Stomach smooth muscle (tissue), 2 donors: ENCODE results near the gene COPG2.
A peak's percentile ranks its signal among the peaks of the same experiment; 100 is the strongest.

Experiments used
- H3K27ac ChIP-seq: one replicate; pipeline ENCODE4 v1.7.0; 2013; ENCODE audit warnings: mild to moderate bottlenecking, low read length, inconsistent platforms
- H3K27me3 ChIP-seq, 2 donors: one replicate each; pipeline ENCODE4 v1.7.0; 2013; ENCODE audit warnings: low read length in 2 of 2; ENCODE audit not compliant: insufficient read depth in 2 of 2, control insufficient read depth in 1 of 2
- H3K36me3 ChIP-seq, 2 donors: one replicate each; pipeline ENCODE4 v1.7.0; 2013; ENCODE audit warnings: low read length in 2 of 2; ENCODE audit not compliant: control insufficient read depth in 2 of 2, insufficient read depth in 2 of 2
- H3K4me1 ChIP-seq: one replicate; pipeline ENCODE4 v1.7.0; 2013; ENCODE audit warnings: low read length; ENCODE audit not compliant: control insufficient read depth, insufficient read depth
- H3K4me3 ChIP-seq, 2 donors: one replicate each; pipeline ENCODE4 v1.7.0; 2013; ENCODE audit warnings: low read length in 2 of 2
- H3K9ac ChIP-seq, 2 donors: one replicate each; pipeline ENCODE4 v1.7.0; 2013; ENCODE audit warnings: low read length in 2 of 2, mild to moderate bottlenecking in 1 of 2
- H3K9me3 ChIP-seq, 2 donors: one replicate each; pipeline ENCODE4 v1.7.0; 2013; ENCODE audit warnings: low read length in 2 of 2; ENCODE audit not compliant: control insufficient read depth in 2 of 2
- donor health status: healthy.
- donor health status: Pancreatic carcinoma.

The COPG2 gene, protein sequence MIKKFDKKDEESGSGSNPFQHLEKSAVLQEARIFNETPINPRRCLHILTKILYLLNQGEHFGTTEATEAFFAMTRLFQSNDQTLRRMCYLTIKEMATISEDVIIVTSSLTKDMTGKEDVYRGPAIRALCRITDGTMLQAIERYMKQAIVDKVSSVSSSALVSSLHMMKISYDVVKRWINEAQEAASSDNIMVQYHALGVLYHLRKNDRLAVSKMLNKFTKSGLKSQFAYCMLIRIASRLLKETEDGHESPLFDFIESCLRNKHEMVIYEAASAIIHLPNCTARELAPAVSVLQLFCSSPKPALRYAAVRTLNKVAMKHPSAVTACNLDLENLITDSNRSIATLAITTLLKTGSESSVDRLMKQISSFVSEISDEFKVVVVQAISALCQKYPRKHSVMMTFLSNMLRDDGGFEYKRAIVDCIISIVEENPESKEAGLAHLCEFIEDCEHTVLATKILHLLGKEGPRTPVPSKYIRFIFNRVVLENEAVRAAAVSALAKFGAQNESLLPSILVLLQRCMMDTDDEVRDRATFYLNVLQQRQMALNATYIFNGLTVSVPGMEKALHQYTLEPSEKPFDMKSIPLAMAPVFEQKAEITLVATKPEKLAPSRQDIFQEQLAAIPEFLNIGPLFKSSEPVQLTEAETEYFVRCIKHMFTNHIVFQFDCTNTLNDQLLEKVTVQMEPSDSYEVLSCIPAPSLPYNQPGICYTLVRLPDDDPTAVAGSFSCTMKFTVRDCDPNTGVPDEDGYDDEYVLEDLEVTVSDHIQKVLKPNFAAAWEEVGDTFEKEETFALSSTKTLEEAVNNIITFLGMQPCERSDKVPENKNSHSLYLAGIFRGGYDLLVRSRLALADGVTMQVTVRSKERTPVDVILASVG

DNA sequence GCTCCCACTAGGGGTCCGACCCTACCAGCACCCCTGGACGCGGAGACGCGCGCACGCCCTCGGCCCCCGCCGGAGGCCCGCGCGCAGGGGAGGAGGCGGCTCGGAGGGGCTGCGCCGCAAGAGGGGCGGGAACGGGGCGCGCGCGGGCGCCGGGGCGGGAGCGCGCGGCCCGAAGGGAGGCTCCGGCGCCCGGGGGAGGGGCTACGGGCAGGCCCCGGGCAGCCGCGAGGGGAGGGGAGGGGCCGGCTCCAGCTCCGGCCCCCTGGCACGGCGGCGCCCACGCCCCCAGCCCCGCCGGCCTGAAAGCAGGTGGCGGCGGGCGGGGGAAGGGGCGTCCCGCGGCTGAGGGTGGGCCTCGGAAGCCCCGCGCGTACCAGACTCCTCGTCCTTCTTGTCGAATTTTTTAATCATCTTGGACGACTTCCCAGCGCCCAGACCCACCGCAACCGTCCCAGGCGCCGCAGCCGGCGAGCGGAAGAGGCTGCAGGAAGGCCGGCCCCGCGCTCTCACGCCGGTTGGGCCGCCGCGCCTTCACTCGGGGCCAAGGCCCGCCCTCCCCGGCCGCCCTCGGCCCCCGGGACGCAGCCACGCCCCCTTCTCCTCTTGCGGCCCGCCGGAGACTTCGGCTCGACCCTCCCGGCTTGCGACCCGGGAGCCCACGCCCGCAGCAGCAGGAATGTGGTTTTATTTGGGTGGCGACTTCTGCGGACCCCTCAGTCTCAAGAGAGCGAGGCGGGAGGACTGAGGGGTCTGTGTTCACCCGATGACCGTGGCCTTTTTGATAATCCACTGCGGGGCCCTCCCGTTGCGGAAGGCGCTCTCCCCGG lies at the start of gene COPG2:
COPG2 (minus strand) TSS at position 491 of the 827 bp plus-strand sequence; CDS start at position 411, 80 bp downstream.
- peak within 1 kb of the TSS; percentile 46 for H3K27ac ChIP-seq
- peaks cover 0 to 2% of the 10 kb centered on the region in 2 donors for H3K36me3 ChIP-seq
- no peaks in the 10 kb centered on the region for H3K9me3 ChIP-seq
- H3K4me1 ChIP-seq = peaks cover 8% of the 10 kb centered on the region
- H3K9ac ChIP-seq = peak within 1 kb of the TSS; percentile 71 to 72
- no peaks in the 10 kb centered on the region for H3K27me3 ChIP-seq
- peak within 1 kb of the TSS; percentile 89 to 91 for H3K4me3 ChIP-seq

DNA sequence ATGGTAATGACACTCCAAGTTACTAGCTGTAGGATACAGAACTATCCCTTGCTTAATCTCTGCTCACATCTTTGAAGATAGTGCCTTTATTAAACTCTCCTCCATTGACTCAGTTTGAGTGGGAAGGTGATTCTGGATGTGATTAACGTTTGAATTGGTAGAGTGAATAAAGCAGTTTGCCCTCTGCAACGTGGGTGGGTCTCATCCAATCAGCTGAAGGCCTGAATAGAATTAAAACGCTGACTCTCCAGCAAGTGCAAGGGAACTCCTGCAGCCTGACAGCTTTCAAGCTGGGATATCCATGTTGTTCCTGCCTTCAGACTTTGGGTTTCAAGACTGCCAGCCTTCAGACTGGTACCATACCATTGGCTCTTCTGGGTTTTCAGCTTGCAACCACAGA lies 43.9 kb upstream of the COPG2 start:
- no peak overlapping the region for H3K4me3 ChIP-seq
- H3K9ac ChIP-seq = no peak overlapping the region
- H3K36me3 ChIP-seq = no peaks in the 10 kb centered on the region
- peaks cover 4 to 5% of the 10 kb centered on the region in 2 donors for H3K27me3 ChIP-seq
- H3K27ac ChIP-seq = no peak overlapping the region
- no peaks in the 10 kb centered on the region for H3K9me3 ChIP-seq
- H3K4me1 ChIP-seq = no peaks in the 10 kb centered on the region

DNA sequence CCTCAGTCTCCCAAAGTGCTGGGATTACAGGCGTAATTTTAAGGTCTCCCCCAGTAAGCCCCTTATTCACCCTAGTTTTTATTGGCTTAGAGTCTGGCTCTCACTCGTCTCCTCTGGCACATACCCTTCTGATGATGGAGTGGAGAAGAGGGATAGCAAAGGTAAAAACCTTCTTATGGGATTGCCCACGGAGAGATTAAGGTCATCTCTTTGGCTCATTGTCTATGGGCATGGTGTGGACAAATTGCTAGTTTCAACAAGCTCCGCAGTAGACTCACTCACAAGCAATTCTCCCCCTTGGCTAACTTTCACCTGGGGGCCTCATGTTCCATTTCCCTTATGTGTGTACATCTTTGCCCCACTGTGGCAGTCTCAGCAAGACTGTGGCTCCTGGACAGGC lies 40.2 kb upstream of the COPG2 start:
- peaks cover 3 to 4% of the 10 kb centered on the region in 2 donors for H3K27me3 ChIP-seq

DNA sequence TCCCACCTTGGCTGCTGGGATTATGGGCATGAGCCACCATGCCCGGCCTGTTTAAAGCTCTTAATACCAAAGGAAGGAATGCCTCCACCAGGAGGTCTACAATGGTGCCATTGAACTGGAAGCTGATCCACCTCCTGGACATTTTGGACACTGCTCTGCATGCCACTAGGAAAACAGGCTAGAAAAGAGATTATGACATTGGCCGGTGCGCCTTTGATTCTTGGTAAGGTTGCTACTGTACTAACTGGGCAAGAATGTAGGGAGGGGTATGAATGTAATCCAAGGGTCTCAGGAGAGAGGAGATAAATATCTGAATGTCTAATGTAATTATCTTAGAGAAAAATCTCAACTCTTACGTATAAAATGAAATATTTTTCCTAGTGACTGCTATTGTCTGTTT lies 39.5 kb upstream of the COPG2 start:
- H3K27me3 ChIP-seq = peaks cover 2% of the 10 kb centered on the region in 2 donors
- no peaks in the 10 kb centered on the region for H3K4me1 ChIP-seq
- H3K4me3 ChIP-seq = no peak overlapping the region
- no peaks in the 10 kb centered on the region for H3K36me3 ChIP-seq
- H3K27ac ChIP-seq = no peak overlapping the region
- no peaks in the 10 kb centered on the region for H3K9me3 ChIP-seq
- H3K9ac ChIP-seq = no peak overlapping the region

More for the DNA sequence above, 40.2 kb upstream of the COPG2 start:
- Histone ChIP-seq H3K4me1 (no peaks in the 10 kb centered on the region), H3K9me3 (no peaks in the 10 kb centered on the region), H3K27ac (no peak overlapping the region), H3K36me3 (no peaks in the 10 kb centered on the region), H3K9ac (no peak overlapping the region), H3K4me3 (no peak overlapping the region)

DNA sequence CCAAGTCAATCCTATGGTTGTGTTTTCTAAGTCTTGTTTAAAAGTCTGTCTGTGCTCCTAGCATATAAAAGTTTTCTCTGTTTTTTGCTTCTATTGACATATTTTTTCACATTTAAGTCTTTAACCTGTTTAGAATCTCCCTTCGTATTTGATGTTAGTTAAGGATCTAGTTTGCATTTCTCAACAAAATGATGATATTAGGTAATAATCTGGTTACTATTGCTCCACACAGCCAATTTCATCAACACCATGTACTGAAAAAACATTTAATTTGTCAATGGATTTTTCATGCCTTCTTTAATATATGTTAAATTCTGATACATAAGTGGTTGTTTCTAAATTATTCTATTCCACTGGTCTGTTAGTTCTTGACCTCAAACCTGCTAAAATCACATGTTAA lies 35.3 kb upstream of the COPG2 start:
- H3K4me3 ChIP-seq = no peak overlapping the region
- no peaks in the 10 kb centered on the region for H3K36me3 ChIP-seq
- H3K27me3 ChIP-seq = no peaks in the 10 kb centered on the region
- no peak overlapping the region for H3K27ac ChIP-seq
- no peaks in the 10 kb centered on the region for H3K9me3 ChIP-seq
- no peaks in the 10 kb centered on the region for H3K4me1 ChIP-seq
- H3K9ac ChIP-seq = no peak overlapping the region

DNA sequence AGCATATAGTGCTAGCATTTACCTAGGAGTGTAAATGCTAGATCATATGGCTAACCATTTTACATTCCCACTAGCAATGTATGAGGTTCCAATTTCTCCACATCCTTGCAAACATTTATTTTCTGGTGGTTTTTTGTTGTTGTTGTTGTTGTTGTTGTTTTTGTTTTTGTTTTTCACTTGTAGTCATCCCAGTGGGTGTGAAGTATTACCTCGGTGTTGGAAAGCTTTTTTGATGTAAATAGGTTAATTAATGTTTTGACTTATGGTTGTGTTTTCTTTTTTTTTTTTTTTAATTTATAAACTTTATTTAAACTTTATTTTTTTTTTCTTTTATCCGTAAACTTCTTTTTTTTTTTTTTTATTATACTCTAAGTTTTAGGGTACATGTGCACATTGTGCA lies 33.1 kb upstream of the COPG2 start:
- H3K27ac ChIP-seq = no peak overlapping the region
- no peaks in the 10 kb centered on the region for H3K27me3 ChIP-seq
- H3K4me3 ChIP-seq = no peak overlapping the region
- H3K9ac ChIP-seq = no peak overlapping the region
- no peaks in the 10 kb centered on the region for H3K9me3 ChIP-seq
- H3K36me3 ChIP-seq = no peaks in the 10 kb centered on the region
- no peaks in the 10 kb centered on the region for H3K4me1 ChIP-seq

DNA sequence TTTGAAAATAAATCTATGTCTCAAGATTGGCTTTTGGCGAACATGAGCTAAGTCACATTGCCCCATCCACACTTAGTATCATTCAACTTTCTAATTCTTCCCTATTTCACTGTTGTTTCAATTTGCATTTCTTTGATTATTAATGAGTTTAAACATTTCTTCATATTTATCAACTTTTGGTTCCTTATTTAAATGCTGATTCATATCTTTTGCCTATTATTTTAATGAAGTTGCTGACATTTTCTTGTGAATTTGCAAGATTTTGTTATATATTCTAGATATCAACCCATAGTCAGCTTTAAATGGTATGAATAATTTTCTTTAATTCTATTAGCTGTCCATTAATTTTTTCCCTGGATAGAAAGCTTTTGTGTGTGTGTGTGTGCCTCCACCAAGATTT lies 32.2 kb upstream of the COPG2 start:
- Histone ChIP-seq H3K4me3 (no peak overlapping the region), H3K27ac (no peak overlapping the region), H3K27me3 (no peaks in the 10 kb centered on the region), H3K4me1 (no peaks in the 10 kb centered on the region), H3K9me3 (no peaks in the 10 kb centered on the region), H3K36me3 (no peaks in the 10 kb centered on the region), H3K9ac (no peak overlapping the region)

DNA sequence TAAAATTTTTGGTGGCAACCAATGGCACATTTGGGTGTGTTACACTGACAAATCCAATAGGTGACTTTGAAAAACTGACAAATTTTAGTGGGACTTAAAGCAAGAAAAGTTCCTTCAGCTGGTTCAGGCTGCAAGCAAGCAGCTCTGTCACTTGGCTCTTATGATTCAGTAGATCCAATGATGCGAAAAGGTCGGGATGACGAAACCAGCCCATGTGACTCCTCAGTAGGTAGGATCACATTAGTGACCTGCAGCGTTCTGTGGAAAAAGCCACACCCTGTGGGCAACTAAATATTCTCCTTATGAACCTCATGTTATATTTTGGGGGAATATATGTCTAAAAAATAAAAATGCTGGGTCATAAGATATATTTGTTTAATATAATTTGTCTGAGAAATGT lies 31.1 kb upstream of the COPG2 start:
- Histone ChIP-seq H3K27me3 (no peaks in the 10 kb centered on the region), H3K27ac (no peak overlapping the region), H3K4me3 (no peak overlapping the region), H3K4me1 (no peaks in the 10 kb centered on the region), H3K9ac (no peak overlapping the region), H3K36me3 (no peaks in the 10 kb centered on the region), H3K9me3 (no peaks in the 10 kb centered on the region)

DNA sequence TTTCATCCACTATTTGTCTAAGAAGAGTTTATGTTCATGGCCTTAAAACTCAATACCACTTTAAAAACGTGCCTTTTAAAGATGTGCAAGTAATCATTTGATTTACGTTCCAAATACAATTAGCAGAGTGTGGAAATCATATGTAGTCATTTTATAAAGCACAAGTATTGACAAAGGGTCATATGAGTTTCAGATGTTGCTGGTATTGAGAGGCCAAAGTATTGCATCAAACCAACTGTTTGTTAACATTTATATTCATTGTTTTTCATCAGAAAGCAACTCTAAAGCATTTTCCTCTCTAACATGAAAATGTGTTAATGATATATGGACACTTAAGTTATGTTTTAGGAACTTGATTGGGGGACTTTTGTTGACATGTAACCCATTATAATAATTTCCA lies 29.3 kb upstream of the COPG2 start:
- Histone ChIP-seq H3K4me1 (no peaks in the 10 kb centered on the region), H3K4me3 (no peak overlapping the region), H3K9ac (no peak overlapping the region), H3K27ac (no peak overlapping the region), H3K9me3 (no peaks in the 10 kb centered on the region), H3K27me3 (no peaks in the 10 kb centered on the region), H3K36me3 (no peaks in the 10 kb centered on the region)

DNA sequence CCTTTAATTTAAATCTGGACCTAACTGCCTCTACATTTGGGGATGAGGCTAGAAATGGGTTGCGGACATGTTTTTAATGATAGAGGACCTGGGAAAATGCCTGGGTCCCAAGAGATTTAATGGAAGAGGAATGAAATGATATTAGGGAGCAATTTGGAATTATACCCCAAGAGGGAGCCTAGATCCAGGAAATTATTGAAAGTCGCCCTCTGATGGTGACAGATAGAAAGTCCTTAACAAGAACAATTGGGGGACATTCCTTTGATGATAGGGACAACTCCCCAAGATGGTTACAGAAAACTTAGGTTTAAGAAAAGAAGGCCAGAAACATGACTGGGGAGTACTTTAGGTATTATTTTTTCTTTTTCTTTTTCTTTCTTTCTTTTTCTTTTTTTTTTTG lies 27.3 kb upstream of the COPG2 start:
- H3K9ac ChIP-seq = no peak overlapping the region
- no peaks in the 10 kb centered on the region for H3K27me3 ChIP-seq
- no peaks in the 10 kb centered on the region for H3K9me3 ChIP-seq
- no peaks in the 10 kb centered on the region for H3K36me3 ChIP-seq
- no peak overlapping the region for H3K27ac ChIP-seq
- H3K4me3 ChIP-seq = no peak overlapping the region
- no peaks in the 10 kb centered on the region for H3K4me1 ChIP-seq
